GM19099 (cell line): ENCODE results near the gene GCKR.

Source experiments
- POLR2A ChIP-seq: IDR thresholded peaks from 3 replicates; pipeline ENCODE4 v1.6.1; 2011; ENCODE audit warnings: low read depth; ENCODE audit not compliant: insufficient read length; ENCODE audit errors: extremely low read depth

The GCKR gene

GRCh38 chr2:27544143-27544821, 47.6 kb downstream of the GCKR start:
- TF ChIP-seq POLR2A, result no peak

GRCh38 chr2:27545348-27546141, 48.9 kb downstream of the GCKR start:
- no peak for TF ChIP-seq POLR2A

- no peak for TF ChIP-seq POLR2A
Measured at GRCh38 chr2:27549303-27549702, 52.7 kb downstream of the GCKR start.

GRCh38 chr2:27551514-27551913, 54.9 kb downstream of the GCKR start:
- no peak for TF ChIP-seq POLR2A

GRCh38 chr2:27552941-27553340, 56.3 kb downstream of the GCKR start:
- TF ChIP-seq POLR2A, result no peak

- no peak for TF ChIP-seq POLR2A
Measured at GRCh38 chr2:27559228-27559627, 62.6 kb downstream of the GCKR start.

- no peak for TF ChIP-seq POLR2A
Measured at GRCh38 chr2:27561060-27561459, 64.4 kb downstream of the GCKR start.

- no peak for TF ChIP-seq POLR2A
Measured at GRCh38 chr2:27566628-27567027, 70.0 kb downstream of the GCKR start.

- no peak for TF ChIP-seq POLR2A
Measured at GRCh38 chr2:27569398-27569797, 72.8 kb downstream of the GCKR start.

GRCh38 chr2:27571197-27571596, 74.6 kb downstream of the GCKR start:
- no peak for TF ChIP-seq POLR2A

GRCh38 chr2:27571681-27572080, 75.0 kb downstream of the GCKR start:
- no peak for TF ChIP-seq POLR2A

GRCh38 chr2:27572439-27572838, 75.8 kb downstream of the GCKR start:
- TF ChIP-seq POLR2A, result no peak

GRCh38 chr2:27572998-27573429, 76.4 kb downstream of the GCKR start:
- no peak for TF ChIP-seq POLR2A
